Type B pancreatic cell (in vitro differentiated cells): Measurements from ENCODE around the gene CKS2. TPM values are rescaled to one million over a fixed set of nuclear protein-coding genes. Genes with fewer than 3 reads are reported as not detected.
A peak's percentile ranks its signal among the peaks of the same experiment; 100 is the strongest.

Source experiments
- DNase-seq: peaks from one replicate; pipeline ENCODE4 v3.0.0; 2021; ENCODE audit warnings: mixed read lengths; ENCODE audit not compliant: unreplicated experiment; ENCODE audit errors: extremely low spot score
- H3K27ac Mint-ChIP-seq: 2 replicates; pipeline ENCODE4 v1.8.0; 2021; ENCODE audit warnings: mild to moderate bottlenecking, mixed read lengths
- H3K27me3 Mint-ChIP-seq: 2 replicates; pipeline ENCODE4 v1.8.0; 2021; ENCODE audit warnings: mixed read lengths
- H3K36me3 Mint-ChIP-seq: 2 replicates; pipeline ENCODE4 v1.8.0; 2021; ENCODE audit warnings: mixed read lengths
- H3K4me1 Mint-ChIP-seq: one replicate; pipeline ENCODE4 v1.8.0; 2021; ENCODE audit warnings: mixed read lengths; ENCODE audit not compliant: unreplicated experiment
- H3K4me3 Mint-ChIP-seq: 2 replicates; pipeline ENCODE4 v1.8.0; 2021; ENCODE audit warnings: mild to moderate bottlenecking, mixed read lengths
- H3K9me3 Mint-ChIP-seq: 2 replicates; pipeline ENCODE4 v1.8.0; 2021; ENCODE audit warnings: mixed read lengths
- CTCF ChIP-seq: fragments of 200-600 bp; sonication (generic); conservative IDR thresholded peaks from 2 replicates; pipeline ENCODE4 v1.5.0; 2021; ENCODE audit warnings: antibody characterized with exemption, mild to moderate bottlenecking
- microRNA-seq: library from miRNA; unstranded; fragments of <30 nt; microRNA quantifications from one replicate; pipeline ENCODE4, GENCODE V29; 2020
- total RNA-seq: library from RNA; stranded (reverse); gene quantifications from 2 replicates; pipeline ENCODE4 v1.2.1, GENCODE V29; 2021; ENCODE audit warnings: low replicate concordance

CKS2 gene
- total RNA-seq, 1 donor from 2014 or later: 115 TPM

- DNase-seq: no peak
- peak overlapping the region; percentile 49 for H3K4me3 Mint-ChIP-seq
- peaks cover 5% of the 10 kb centered on the region for H3K4me1 Mint-ChIP-seq
- peak overlapping the region; percentile 77 for H3K27ac Mint-ChIP-seq
- H3K9me3 Mint-ChIP-seq: no peaks in the 10 kb centered on the region
- no peak for TF ChIP-seq CTCF
- no peaks in the 10 kb centered on the region for H3K27me3 Mint-ChIP-seq
- peaks cover 4% of the 10 kb centered on the region for H3K36me3 Mint-ChIP-seq
These were observed 53.1 kb downstream of the CKS2 start for GRCh38 chr9:89363921-89364665.

- Mint-ChIP-seq H3K4me3 (peak overlapping the region; percentile 49), H3K9me3 (no peaks in the 10 kb centered on the region)
These were observed 53.9 kb downstream of the CKS2 start for GRCh38 chr9:89364666-89365531.

GRCh38 chr9:89365532-89365912, 54.5 kb downstream of the CKS2 start:
- H3K4me1 Mint-ChIP-seq: peaks cover 3% of the 10 kb centered on the region
- TF ChIP-seq CTCF: no peak
- no peak for DNase-seq
- H3K4me3 Mint-ChIP-seq: no peak overlapping the region
- no peaks in the 10 kb centered on the region for H3K9me3 Mint-ChIP-seq
- H3K36me3 Mint-ChIP-seq: peaks cover 4% of the 10 kb centered on the region
- no peak overlapping the region for H3K27ac Mint-ChIP-seq
- H3K27me3 Mint-ChIP-seq: no peaks in the 10 kb centered on the region

More at GRCh38 chr9:89364666-89365531, 53.9 kb downstream of the CKS2 start:
- H3K27me3 Mint-ChIP-seq: no peaks in the 10 kb centered on the region
- TF ChIP-seq CTCF: no peak
- peak overlapping the region; percentile 77 for H3K27ac Mint-ChIP-seq
- no peak for DNase-seq
- peaks cover 3% of the 10 kb centered on the region for H3K4me1 Mint-ChIP-seq
- H3K36me3 Mint-ChIP-seq: peaks cover 4% of the 10 kb centered on the region

Small RNA genes lying within 50 kb of the gene (microRNA-seq; reads per million reads assigned to microRNA genes)
- not detected for gene MIR3153

Other genes with a start within 250 kb of the CKS2 start
- 4.8 and 5.3 TPM in 2 replicates for gene SHC3, start 132.4 kb upstream of the CKS2 start, total RNA-seq
- gene SECISBP2, start 7.3 kb downstream of the CKS2 start, total RNA-seq: 47.1 and 49.6 TPM in 2 replicates
- 32.3 and 43.6 TPM in 2 replicates for gene SEMA4D, start 186.9 kb downstream of the CKS2 start, total RNA-seq